Lung microvascular endothelial cell (primary cell): ENCODE data around the gene RNU6-9. TPM values are rescaled to one million over a fixed set of nuclear protein-coding genes. Genes with fewer than 3 reads are reported as not detected.

Experiments used
- DNase-seq, 2 donors: peaks; one replicate each; pipeline versions ENCODE4 v3.0.0 to v3.0.0-alpha.2; 2010; ENCODE audit warnings: low read depth in 2 of 2
- total RNA-seq: library from RNA; depleted of rRNA; stranded (reverse); fragments of >200 nt; gene quantifications from 2 replicates; pipeline ENCODE4 v1.2.1, GENCODE V29; 2014

Gene RNU6-9
- total RNA-seq, 1 donor from 2014 or later, result not detected

DNA sequence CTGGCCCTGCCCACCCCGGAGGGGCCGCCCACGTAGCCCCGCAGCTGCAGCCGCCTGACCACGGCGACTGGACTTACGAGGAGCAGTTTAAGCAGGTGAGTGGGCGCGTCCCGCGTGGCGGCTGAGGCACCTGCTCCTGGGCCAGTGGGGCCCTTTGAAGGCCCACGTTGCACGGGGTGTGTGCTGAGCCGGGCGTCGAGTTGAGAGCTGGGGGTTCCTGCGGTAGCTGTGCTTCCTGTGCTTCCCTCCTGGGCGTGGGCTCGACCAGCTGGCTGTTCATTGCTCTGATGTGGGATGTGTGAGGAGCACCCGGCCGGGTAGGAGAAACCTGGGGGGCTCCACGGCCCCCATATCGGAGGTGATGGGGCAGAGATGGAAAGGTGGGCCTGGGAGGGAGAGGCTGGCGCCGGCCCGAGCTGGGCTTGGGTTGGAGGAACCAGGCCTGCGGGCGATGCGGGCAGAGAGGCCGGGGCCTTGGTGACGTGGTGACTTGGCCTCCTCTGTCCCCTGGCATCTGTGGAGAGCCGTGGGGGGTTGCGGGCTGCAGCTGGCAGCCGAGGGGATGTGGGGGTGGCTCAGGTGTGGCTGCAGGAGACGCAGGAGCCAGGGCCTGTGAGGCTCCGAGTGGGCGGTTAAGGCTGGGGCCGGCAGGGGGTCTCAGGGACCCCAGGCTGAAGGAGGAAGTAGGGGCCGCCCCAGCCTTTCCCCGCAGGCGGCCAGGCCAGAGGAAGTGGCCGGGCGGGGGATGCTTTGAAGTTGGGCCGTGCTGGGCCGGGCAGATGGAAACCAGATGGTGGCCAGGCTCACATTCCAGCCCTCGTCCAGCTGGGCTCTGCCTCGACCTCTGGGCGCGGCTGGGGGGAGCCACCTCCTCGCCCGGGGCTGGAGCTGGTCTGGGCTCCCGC, 39.6 kb downstream of the RNU6-9 start:
- peak; percentile 40 to 73 for DNase-seq

DNA sequence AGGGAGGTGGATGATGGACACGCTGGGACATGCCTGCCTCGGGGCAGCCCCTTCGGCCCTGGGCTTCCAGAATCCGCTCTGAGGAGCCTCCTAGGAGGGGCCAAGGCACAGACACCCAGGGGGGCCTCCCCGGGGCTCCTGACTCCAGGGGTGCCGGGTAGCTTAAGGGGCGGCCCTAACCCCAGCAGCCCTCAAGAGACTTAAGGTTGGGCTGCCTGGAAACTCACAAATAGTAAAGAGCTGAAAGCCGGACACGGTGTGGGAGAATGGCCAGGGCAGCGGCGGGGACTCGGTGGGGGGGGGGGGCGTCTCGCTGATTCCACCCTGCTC, 40.2 kb downstream of the RNU6-9 start:
- no peak for DNase-seq

DNA sequence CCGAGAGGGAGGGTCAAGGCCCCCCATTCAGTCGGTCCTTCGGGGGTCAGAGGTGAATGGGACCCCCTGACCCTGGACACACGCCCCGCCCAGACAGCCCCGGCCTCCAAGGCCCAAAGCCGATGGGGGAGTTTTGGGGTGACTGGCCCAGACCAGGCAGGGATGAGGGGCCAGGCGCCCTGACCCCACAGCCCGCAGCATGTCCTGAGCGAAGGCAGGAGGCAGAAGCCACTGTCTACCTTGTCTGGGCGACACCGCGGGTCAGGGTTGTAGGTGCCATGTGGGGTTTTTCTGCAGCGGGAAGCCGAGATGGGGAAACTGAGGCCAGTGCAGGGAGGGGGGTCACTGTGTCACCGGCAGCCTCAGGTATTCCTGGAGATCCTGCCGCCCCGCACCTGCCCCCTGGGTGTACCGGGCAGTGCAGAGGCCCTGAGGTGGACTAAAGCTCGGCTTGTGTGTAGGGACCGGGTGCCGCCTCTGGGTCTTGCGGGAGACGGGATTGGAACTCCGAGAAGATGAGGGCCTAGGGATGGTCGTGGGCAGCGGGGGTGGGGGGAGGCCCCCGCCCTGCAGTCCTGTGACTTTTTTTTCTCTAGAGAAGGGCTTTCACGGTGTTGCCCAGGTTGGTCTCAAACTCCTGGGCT, 41.0 kb downstream of the RNU6-9 start:
- no peak for DNase-seq

DNA sequence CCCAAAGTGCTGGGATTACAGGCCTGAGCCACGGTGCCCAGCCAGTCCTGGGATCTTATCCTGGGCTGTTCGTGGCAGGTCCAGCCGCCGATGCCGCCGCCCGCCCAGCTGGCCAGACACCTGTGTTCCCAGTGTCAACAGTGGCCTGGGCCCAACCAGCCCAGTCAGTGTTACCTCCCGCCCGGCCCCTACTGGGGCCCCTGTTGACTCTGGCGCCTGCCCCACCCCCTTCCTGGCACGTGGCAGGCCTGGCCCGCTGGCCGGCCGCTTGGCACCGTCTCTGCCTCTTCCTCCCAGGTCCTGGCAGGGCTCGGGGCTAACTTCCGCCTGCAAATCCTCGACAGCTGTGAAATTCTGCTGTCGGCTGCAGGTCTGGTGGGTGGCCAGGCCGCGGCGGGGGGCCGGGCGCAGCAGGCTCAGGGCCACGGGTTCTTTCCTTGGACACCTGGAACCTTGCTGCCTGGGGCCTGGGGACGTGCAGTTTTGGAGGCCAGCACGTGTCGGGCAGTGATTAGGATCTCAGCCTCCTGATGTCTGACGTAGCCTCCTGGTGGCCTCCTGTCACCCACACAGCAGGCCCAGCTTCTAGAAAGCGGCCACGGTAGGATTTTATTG, 41.7 kb downstream of the RNU6-9 start:
- DNase-seq, result peak; percentile 88 to 97

DNA sequence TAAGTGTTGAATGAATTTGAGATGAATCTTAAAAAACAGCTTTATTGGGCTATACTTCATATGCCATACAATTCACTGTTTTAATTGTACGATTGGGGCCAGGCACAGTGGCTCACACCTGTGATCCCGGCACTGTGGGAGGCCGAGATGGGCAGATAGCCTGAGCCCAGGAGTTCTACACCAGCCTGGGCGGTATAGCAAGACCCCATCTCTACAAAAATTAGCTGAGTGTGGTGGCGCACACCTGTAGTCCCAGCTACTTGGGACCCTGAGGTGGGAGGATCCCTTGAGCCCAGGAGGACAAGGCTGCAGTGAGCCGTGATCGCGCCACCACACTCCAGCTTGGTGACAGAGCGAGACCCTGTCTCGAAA, 42.9 kb downstream of the RNU6-9 start:
- DNase-seq, result no peak

DNA sequence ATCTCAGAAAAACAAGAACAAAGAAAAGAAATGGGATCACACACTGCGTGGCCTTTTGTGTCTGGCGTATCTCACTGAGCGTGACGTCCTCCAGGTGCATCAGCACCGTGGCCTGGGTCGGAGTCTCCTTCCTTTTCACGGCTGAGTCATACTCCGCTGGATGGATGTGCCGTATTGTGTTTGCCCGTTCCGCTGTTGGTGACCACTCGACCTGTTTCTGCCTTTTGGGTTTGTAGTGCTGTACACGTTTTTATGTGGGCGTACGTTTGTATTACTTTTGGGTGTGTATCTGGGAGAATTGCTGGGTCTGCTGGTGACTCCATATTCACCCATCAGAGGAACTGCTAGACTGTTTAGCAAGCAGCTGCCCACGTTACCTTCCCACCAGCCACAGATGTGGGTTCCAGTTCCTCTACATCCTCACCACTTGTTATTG, 44.0 kb downstream of the RNU6-9 start:
- DNase-seq, result no peak

DNA sequence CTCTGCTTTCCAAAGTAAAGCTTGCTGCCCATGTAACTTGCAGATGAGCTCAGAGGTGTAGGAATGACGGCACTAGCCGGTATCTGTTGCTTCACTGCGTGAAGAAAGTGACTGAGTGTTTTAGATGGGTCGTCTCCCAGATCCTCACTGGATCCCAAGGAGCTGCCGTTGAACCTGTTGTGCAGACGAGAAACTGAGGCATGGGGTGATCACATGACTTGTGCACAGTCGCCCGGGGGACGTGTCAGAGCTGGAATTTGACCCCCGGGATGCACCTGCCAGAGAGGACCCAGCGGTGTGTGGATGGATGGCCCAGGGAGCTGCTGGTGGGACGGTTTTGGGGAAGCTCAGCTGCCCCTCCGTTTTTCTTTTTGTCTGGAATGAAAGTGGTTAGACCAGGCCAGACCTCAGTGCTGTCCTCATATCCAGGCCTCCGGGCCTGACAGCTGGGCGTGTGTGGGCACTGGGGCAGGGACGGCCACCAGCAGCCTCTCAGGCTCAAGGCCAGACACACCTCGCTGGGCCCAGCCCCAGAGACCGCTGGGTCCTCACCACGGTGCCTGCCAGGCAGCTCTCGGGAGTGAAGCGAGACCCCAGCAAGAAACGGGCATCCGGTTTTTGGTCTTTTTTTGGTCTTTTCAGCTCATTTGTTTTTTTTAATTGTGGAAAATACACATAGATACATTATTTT, 45.1 kb downstream of the RNU6-9 start:
- DNase-seq, result no peak

DNA sequence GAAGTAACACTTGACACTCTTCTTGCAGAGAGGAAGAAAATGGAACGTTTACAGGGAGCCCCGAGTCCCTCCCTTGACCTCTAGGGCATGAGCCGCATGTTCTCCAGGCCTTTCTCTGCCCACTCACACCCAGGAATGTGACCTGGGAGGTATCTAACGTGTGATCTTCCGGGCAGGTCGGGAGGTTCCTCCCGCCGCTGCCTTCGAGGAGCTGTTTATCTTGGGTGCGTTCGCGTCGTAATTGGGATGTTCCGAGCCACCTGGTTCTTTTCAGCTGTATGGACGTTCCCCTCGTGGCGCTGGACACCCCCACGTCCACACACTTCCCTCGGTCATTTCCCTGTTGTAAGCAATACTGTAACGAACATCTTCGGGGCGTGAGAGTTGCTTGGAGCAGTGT, 46.2 kb downstream of the RNU6-9 start:
- no peak for DNase-seq

DNA sequence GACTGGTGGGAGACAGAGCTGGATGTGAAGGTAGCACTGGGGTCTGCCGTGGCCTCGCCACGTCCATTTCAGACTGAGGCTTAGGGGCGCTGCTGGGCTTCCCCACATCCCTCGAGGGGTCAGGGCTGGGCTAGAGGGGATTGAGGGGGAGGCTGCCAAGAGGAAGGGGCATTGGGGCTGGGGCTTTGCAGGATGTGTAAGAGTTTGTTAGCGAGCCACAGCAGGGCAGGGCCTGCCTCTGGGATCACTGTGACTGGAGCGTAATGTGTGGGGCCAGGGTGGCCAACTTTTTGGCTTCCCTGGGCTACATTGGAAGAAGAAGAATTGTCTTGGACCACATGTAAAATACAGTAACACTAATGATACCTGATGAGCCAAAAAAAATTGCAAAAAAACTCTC, 46.6 kb downstream of the RNU6-9 start:
- no peak for DNase-seq

DNA sequence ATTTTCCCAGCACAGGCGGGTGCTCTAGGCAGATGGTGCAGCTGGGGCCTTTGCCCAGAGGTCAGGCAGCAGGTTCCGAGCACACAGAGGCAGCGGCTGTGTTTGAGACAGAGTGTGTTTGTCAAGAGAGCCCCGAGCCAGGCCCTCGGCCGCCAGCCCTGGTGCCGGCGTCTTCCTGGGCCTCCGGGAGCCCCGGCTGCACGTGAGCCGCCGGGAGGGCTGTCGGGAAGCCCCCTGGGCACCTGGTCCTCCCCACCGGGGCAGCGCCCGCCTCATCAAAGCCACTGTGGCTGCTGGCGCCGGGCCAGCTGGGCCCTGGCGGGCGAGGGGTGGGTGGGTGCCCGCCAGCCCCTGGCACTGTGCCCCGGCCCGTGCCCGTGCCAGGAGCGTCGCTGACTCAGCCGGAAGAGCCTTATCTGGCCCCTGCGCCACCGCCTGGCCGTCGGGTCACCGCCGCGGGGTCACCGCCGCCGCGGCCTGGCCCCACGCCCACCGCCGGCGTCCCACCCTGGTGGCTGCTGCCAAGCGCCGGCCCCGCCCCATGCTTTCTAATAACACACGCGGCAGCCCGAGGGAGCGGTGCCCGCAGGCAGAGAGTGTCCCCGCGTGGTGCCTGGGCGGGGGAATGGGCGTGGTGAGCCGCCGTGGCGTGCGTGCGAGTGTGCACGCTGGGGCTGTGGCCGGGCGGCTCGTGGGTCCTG, 47.5 kb downstream of the RNU6-9 start:
- peak; percentile 55 to 68 for DNase-seq

DNA sequence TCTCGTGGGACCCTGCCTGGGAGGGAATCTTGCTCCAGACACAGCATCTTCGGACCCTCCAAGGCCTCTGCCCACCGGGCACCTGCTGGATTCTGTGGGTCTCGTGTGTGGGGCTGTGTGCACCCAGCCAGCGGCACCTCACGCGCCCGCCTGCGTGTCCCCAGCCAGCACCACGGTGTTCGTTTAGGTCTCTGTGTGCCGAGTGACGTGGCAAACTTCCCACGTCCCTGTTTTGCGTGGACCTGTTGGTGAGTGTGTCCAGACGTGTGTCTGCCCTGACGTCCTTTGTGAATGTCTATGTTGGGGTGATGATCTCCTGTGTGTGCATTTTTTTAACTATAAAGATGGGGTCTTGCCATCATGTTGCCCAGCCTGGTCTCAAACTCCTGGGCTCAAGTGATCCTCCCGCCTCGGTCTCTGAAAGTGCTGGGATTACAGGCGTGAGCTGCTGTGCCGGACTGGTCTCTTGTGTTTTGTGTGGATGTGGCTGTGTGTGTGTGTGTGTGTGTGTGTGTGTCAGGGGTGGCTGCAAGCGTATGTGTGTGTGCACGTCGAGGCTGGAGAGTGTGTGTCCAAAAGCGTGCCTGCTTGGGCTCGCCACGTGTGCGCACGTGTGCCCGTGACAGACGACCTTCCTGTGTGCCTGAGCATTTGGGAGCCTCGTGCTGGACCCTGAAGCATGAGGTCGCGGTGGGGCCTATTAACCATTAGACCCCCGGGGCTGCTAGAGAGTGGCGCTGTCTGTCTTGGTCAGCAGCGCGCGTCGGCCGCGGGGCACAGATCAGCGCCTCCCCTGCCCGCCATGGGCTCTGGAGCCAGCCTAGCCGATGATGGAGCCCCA, 48.2 kb downstream of the RNU6-9 start:
- no peak for DNase-seq

DNA sequence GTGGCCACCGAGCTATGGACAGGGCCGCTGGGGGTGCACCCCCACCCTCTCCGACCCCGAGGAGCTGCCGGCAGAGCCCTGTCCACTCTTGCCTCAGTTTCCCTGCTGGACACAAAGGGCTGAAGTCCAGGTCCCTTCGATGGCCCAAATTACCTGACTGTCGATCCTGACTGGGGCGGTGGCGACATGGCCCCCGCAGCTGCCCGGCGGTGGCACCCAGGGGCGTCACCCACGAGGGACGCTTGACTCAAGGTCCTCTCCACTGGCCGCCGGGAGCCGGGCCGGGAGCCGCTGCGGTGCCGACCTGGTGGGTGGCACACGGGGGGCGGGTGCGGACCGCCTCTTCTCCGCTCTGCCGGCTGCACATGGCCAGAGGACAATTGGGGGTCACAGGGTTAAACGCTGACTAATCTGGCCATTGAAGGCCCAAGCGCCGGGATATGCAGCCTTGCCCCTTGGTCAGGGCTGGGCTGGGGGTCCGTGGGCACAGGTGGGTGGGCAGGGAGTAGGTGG, 48.9 kb downstream of the RNU6-9 start:
- peak in 1 of 2 donors; percentile 29 for DNase-seq

Other genes starting within 250 kb of the RNU6-9 start
- 25.5 and 27.8 TPM in 2 replicates for gene RNF126, start 230.3 kb upstream of the RNU6-9 start, total RNA-seq
- 5.0 and 5.2 TPM in 2 replicates for gene FSTL3, start 217.1 kb upstream of the RNU6-9 start, total RNA-seq
- gene PRSS57, start 198.0 kb upstream of the RNU6-9 start, total RNA-seq, result not detected in 2 replicates
- gene PALM, start 184.5 kb upstream of the RNU6-9 start, total RNA-seq, result 23.1 and 36.9 TPM in 2 replicates
- under 0.01 TPM in 1 of 2 replicates, not detected in the other for gene MISP, start 142.4 kb upstream of the RNU6-9 start, total RNA-seq
- 113 and 124 TPM in 2 replicates for gene PTBP1, start 96.0 kb upstream of the RNU6-9 start, total RNA-seq
- under 0.01 and 0.44 TPM in 2 replicates for gene PLPPR3, start 71.5 kb upstream of the RNU6-9 start, total RNA-seq
- not detected in 2 replicates for gene AZU1, start 65.6 kb upstream of the RNU6-9 start, total RNA-seq
- gene PRTN3, start 52.5 kb upstream of the RNU6-9 start, total RNA-seq, result not detected in 2 replicates
- gene ELANE, start 41.2 kb upstream of the RNU6-9 start, total RNA-seq, result not detected in 2 replicates
- gene CFD, start 33.8 kb upstream of the RNU6-9 start, total RNA-seq, result 1.2 and 3.9 TPM in 2 replicates
- 19.0 TPM in 2 replicates for gene MED16, start 297 bp upstream of the RNU6-9 start, total RNA-seq
- 27.2 and 28.8 TPM in 2 replicates for gene R3HDM4, start 19.7 kb downstream of the RNU6-9 start, total RNA-seq
- not detected in 2 replicates for gene KISS1R, start 23.8 kb downstream of the RNU6-9 start, total RNA-seq
- gene ARID3A, start 32.6 kb downstream of the RNU6-9 start, total RNA-seq, result 6.8 and 9.5 TPM in 2 replicates
- gene WDR18, start 90.9 kb downstream of the RNU6-9 start, total RNA-seq, result 74.4 and 88.5 TPM in 2 replicates
- under 0.01 and 0.44 TPM in 2 replicates for gene GRIN3B, start 106.9 kb downstream of the RNU6-9 start, total RNA-seq
- 29.4 and 43.8 TPM in 2 replicates for gene TMEM259, start 127.6 kb downstream of the RNU6-9 start, total RNA-seq
- gene RNU6-2, start 128.0 kb downstream of the RNU6-9 start, total RNA-seq, result not detected in 2 replicates
- 59.1 and 83.9 TPM in 2 replicates for gene CNN2, start 133.1 kb downstream of the RNU6-9 start, total RNA-seq
- gene ABCA7, start 146.6 kb downstream of the RNU6-9 start, total RNA-seq, result 3.1 and 3.4 TPM in 2 replicates
- 17.7 and 19.6 TPM in 2 replicates for gene ARHGAP45, start 173.7 kb downstream of the RNU6-9 start, total RNA-seq
- gene POLR2E, start 201.9 kb downstream of the RNU6-9 start, total RNA-seq, result 50.4 and 63.4 TPM in 2 replicates
- 415 and 423 TPM in 2 replicates for gene GPX4, start 210.5 kb downstream of the RNU6-9 start, total RNA-seq